Thyroid gland (tissue), 4 donors: ENCODE measurements around the gene HUS1. TPM values are rescaled to one million over a fixed set of nuclear protein-coding genes. Genes with fewer than 3 reads are reported as not detected.

Source experiments
- DNase-seq, 2 donors: peaks; one replicate each; pipeline ENCODE4 v3.0.0-alpha.2; 2019
- H3K27ac ChIP-seq, 3 donors: fragments of 200-600 bp; sonication (generic); 1 replicate in 2 of 3; 2 replicates in 1 of 3; pipeline ENCODE4 v1.5.1; 2016 to 2019; ENCODE audit warnings: mild to moderate bottlenecking in 1 of 3, moderate library complexity in 1 of 3
- H3K27me3 ChIP-seq: fragments of 200-600 bp; sonication (generic); one replicate; pipeline ENCODE4 v1.5.1; 2019
- H3K36me3 ChIP-seq, 2 donors: fragments of 200-600 bp; sonication (generic); one replicate each; pipeline ENCODE4 v1.5.1; 2016 to 2019
- H3K4me1 ChIP-seq, 2 donors: fragments of 200-600 bp; sonication (generic); one replicate each; pipeline ENCODE4 v1.5.1; 2017 to 2019
- H3K4me3 ChIP-seq, 3 donors: fragments of 200-600 bp; sonication (generic); replicated peaks in 1 of 3; 1 replicate in 2 of 3; 2 replicates in 1 of 3; pipeline ENCODE4 v1.5.1; 2016; ENCODE audit warnings: mild to moderate bottlenecking in 1 of 3
- H3K9me3 ChIP-seq: fragments of 200-600 bp; sonication (generic); one replicate; pipeline ENCODE4 v1.5.1; 2017
- CTCF ChIP-seq, 6 experiments: fragments of 200-600 bp in 3 of 6; fragments of 450-650 bp in 3 of 6; sonication (generic) in 3 of 6; IDR thresholded peaks; one replicate each; pipeline ENCODE4 v1.5.1; 2016 to 2019; ENCODE audit warnings: antibody characterized with exemption in 6 of 6, mild to moderate bottlenecking in 2 of 6, inconsistent platforms in 1 of 6, moderate library complexity in 1 of 6
- POLR2A ChIP-seq, 2 donors: fragments of 450-650 bp; IDR thresholded peaks; one replicate each; pipeline ENCODE4 v1.6.1; 2017; ENCODE audit warnings: antibody characterized with exemption in 2 of 2, mild to moderate bottlenecking in 2 of 2, moderate library complexity in 1 of 2
- WGBS, 2 donors: methylation state at CpG; one replicate each; pipeline ENCODE4 v1.1.5; 2017; 5-methylcytosine and 5-hydroxymethylcytosine counted together
- intact Hi-C: fragments of 100-400 bp; cut with DNase I; formaldehyde crosslinking; loops from one replicate; pipeline ENCODE4 v1.15.1; 2023
- total RNA-seq, 4 donors: library from RNA; depleted of rRNA; stranded (reverse); fragments of >200 nt; gene quantifications; one replicate each; pipeline ENCODE4 v1.2.3, GENCODE V29; 2016

HUS1 gene
- total RNA-seq, 4 donors from 2014 or later: 32.1 to 83.8 (median 39.8) TPM

GRCh38 chr7:47914717-47915615, 64.4 kb downstream of the HUS1 start:
- TF ChIP-seq POLR2A (IDR thresholded peaks at IDR 0.05): no peak
- no peak for TF ChIP-seq CTCF (IDR thresholded peaks at IDR 0.05)

More at GRCh38 chr7:47914717-47915615, 64.4 kb downstream of the HUS1 start:
- Histone ChIP-seq H3K36me3 (no peaks in the 10 kb centered on the region), H3K9me3 (no peaks in the 10 kb centered on the region), H3K4me3 (no peak overlapping the region), H3K4me1 (no peaks in the 10 kb centered on the region), H3K27me3 (no peaks in the 10 kb centered on the region), H3K27ac (no peak overlapping the region)
- no peak for DNase-seq
- WGBS, 2 donors: 68 to 69% methylated on average over 5 of the region's 5 CpGs
- intact Hi-C loops: no loop called here

Other genes with a start within 250 kb of the HUS1 start
- gene PKD1L1, start 31.1 kb downstream of the HUS1 start, total RNA-seq: under 1 TPM; under 0.01 to 0.17 (median 0.14) TPM
- gene SUN3, start 49.5 kb upstream of the HUS1 start, total RNA-seq: not detected
- gene C7orf57, start 55.9 kb upstream of the HUS1 start, total RNA-seq: not detected
- gene UPP1, start 109.7 kb upstream of the HUS1 start, total RNA-seq: 10 to 100 TPM; 11.3 to 16.9 (median 15.0) TPM
- 10 to 100 TPM in 3 of 4 donors, 1 to 10 TPM in 1; 7.6 to 13.3 (median 11.7) TPM for gene ABCA13, start 191.8 kb upstream of the HUS1 start, total RNA-seq